HG02678 (cell line): ENCODE measurements around the gene PDS5B.
"Not testable (repeated sequence)": the region's sequence is repeated elsewhere in the genome, so short reads cannot be mapped to it uniquely, and the experiment has no call there.

Source experiments
- ATAC-seq: cut with Tn5 transposase; IDR thresholded peaks from one replicate; pipeline ENCODE4 v1.9.1; 2021; ENCODE audit warnings: mild to moderate bottlenecking, moderate library complexity; ENCODE audit not compliant: unreplicated experiment

PDS5B gene

DNA sequence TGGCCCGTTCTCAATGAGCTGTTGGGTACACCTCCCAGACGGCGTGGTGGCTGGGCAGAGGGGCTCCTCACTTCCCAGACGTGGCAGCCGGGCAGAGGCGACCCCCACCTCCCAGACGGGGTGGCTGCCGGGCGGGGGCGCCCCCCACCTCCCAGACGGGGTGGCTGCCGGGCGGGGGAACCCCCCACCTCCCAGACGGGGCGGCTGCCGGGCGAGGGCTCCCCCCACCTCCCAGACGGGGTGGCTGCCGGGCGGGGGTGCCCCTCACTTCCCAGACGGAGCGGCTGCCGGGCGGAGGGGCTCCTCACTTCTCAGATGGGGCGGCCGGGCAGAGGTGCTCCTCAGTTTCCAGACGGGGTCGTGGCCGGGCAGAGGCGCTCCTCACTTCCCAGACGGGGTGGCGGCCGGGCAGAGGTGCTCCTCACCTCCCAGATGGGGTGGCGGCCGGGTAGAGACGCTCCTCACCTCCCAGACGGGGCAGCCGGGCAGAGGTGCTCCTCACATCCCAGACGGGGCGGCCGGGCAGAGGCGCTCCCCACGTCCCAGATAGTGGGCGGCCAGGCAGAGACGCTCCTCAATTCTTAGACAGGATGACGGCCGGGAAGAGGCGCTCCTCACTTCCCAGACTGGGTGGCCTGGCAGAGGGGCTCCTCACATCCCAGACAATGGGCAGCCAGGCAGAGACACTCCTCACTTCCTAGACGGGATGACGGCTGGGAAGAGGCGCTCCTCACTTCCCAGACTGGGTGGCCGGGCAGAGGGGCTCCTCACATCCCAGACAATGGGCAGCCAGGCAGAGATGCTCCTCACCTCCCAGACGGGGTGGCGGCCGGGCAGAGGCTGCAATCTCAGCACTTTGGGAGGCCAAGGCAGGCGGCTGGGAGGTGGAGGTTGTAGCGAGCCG is 135.1 kb downstream of the PDS5B start:
- not testable (repeated sequence) for ATAC-seq

DNA sequence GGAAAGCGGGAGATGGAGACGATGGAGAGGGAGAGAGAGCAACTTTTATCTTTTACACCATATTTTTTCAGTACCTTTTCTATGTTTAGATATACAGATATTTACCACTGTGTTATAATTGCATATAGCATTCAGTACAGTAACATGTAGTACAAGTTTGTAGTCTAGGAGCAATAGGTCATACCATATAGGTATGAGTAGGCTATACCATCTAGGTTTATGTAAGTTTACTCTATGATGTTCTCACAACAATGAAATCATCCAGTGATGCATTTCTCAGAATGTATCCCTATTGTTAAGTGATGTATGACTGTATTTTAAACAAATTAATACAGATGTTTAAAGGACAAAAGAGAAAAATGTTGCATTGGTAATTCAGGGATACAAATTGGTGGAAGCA is 136.1 kb downstream of the PDS5B start:
- no peak for ATAC-seq

DNA sequence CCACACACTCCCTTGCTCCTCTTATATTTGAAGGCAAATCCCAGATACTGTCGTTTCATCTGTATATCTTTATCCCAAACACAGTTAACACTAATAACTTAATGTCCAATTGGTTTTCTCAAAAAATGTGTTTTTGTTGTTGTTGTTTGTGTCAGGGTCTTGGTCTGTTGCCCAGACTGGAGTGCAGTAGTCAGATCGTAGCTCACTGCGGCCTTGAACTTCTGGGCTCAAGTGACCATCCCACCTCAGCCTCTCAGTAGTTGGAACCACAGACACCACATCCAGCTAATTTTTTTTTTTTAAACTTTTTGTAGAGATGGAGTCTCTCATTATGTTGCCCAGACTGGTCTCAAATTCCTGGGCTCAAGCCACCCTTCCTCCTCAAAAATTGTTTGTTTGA is 137.7 kb downstream of the PDS5B start:
- ATAC-seq = no peak

DNA sequence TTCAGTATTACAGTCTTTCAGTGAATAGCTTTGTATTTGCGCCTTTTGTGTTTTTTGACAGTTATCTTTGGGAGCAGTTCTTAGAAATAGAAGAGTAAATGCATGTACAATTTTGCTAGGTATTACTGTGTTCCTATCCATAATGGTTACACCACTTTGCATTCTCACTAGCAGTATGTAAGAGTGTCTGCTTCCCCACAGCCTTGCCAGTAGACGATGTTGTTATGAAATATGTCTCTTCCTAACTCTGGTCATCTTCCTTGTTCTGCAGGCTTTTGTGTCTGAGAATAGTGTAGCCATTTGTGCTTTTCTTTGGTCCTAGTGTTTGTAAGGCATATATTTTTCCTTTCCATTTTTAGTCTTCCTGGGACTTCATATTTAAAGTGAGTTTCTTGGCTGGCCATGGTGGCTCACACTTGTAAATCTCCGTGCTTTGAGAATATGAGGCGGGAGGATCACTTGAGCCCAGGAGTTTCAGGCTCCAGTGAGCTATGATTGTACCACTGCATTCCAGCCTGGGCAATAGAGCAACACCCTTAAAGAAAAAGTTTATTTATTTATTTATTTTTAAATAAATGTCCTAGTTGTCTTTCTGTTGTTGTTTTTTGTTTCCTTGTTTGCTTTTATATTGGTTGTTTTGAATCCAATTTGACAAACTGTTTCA is 140.3 kb downstream of the PDS5B start:
- ATAC-seq = no peak

DNA sequence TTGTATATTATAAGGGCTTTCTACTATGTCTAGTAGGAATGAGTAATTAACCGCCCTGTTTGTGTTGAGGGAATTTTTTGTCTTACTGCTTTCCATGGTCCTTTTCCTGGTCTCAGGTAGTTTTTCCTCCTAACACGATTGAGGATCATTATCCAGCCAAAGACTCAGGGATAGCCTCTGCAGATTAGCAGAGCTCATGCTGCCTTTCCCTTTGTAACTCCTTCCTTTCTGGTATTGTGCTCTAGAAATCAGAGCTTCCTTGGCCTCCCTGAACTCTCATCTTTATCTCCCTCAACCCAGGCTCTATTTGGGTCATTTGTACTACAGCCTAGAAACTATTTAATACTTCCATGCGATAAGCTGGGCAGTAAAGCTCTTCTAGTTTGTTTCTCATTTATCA is 142.1 kb downstream of the PDS5B start:
- no peak for ATAC-seq

DNA sequence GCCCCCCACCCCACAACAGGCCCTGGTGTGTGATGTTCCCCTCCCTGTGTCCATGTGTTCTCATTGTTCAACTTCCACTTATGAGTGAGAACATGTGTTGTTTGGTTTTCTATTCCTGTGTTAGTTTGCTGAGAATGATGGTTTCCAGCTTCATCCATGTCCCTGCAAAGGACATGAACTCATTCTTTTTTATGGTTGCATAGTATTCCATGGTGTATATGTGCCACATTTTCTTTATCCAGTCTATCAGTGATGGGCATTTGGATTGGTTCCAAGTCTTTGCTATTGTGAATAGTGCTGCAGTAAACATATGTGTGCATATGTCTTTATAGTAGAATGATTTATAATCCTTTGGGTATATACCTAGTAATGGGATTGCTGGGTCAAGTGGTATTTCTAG is 142.8 kb downstream of the PDS5B start:
- not testable (repeated sequence) for ATAC-seq

DNA sequence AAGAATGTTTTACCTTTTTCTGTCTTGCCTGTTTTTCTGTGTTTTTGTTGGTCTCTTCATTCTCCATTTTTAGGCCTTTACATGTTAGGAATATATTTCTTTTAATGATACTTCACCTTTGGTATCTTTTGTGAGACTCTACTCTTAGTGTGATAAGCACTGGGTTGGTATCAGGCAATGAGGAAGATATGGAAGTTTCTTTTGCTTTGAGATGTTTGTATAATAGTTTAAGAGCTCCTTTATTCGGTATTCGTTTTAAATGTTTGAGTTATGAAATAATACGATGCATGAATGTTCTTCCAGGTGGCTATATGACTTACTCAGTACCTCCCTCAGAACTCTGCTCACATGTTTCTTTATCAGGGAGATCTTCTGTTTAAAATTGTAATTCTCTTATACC is 144.8 kb downstream of the PDS5B start:
- ATAC-seq = no peak

DNA sequence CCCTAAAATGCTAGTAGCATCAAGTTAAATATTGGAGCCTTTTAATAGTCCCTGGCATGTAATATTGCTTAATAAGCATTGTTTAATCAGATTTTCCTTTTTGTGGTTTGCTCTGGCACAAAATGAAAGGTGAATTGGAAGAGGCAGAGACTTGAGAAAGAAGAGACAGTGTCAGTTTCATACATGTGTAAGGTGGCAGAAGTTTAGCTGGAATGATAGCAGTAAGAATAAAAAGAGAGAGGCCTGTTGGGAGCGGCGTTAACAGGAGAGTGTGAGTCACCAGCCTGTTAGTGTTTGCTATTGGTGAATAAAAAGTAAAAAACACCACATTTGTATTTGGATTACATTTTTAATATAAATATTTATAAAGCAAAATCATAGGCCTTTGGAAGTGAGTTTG is 145.3 kb downstream of the PDS5B start:
- ATAC-seq = no peak

DNA sequence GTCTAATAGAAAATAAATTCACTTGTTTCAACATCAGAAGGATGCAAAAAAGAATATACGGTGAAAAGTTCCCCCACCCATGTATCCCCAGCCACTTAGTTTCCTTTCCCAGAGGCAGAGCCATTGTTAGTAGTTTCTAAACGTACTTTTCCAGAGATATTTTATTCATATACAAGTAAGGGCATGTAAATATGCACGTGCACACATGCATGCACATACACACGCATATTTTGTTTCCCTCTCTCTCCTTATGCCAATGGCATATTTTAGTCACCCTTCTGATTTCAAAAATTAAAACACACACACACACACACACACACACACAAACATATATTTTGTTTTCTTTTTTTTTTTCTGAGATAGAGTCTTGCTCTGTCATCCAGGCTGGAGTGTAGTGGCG is 147.4 kb downstream of the PDS5B start:
- no peak for ATAC-seq

DNA sequence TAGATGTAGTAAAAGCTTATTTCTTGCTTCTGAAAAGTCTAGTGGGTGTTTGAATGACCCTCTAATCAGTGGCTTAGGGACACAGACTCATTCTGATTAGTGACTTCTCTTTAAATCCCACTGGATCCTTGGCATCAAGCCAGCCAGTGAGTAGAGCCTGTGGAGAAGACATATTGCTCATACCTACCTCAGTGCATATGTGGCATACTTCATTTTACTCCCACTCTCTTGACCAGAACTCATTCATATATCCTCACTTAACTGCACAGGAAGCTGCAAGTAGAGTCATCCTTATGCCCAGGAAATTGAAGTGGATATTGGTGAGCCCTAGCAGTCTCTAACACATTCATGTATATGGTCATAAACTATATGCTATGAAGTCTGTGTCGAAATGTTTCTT is 148.3 kb downstream of the PDS5B start:
- ATAC-seq = no peak

DNA sequence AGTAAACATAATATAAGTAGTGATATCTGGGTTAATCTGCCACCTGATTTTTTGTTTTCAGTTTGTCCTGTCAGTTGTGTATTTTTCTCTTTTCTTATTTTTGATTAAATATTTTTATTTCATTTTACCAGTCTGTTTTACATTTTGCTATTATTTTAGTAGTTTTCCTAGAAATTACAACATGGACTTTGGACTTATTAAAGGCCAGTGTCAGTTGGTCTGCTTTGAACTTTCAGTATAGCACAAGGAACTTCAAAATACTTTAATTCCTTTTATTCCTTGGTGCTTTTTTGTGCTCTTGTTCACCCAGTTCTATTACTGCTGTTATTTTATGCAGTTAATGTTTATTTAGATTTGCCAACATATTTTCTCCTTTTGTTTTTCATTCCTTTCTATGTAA is 149.6 kb downstream of the PDS5B start:
- ATAC-seq = no peak

DNA sequence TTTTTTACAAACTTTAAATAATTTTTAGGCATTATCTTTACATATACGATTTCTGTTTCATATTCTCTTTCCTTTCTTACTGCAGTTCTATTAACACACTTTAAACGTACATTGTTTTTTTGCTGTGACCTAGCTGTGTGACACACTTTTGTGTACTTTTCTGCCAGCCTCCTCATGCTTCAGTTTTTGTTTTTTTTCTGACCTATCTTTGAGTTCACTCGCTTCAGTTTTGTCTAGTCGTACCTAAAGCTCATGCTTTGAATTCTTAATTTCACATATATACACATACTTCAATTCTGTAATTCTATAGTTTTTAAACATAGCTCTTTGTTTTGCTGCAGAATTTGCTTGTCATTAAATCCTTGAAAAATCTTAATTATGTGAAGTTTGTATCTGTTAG is 150.4 kb downstream of the PDS5B start:
- no peak for ATAC-seq

DNA sequence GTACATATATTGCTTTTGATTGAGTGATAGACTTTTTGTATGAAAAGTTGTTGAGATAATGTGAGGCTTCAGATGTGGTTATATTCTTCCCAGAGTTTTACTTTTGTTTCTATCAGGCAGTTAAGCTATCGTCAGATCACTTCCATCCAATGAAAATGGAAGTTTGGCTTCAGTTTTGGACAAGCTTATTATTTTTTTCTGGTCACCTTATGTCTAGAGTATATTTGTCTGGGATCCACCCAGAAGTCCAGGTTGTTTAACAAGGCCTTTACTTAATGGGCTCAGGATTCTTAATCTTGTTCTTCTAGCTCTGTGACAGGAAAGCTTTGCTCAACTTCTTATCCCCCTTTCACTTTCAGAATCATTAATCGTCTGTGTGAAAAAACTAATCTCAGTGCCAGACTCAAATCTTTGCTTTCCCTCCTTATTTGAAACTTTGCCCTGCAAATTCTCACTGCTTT is 150.9 kb downstream of the PDS5B start:
- peak; percentile 70 for ATAC-seq

DNA sequence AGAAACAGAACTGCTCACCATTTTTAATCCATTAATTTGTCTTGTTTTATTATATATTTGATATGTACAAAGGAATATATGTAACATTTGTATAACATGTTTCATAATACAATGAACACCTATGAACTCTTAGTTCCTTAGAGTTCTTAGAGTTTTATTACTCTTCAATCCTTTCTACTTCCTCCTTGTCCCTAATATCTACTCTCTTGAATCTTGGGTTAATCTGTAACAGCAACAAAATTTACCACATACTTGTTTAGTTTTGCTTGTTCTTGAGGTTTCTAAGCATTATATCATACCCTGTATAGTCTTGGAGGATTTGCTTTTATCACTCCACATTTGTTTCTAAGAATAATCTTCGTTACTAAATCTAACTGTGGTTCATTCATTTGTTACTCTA is 151.4 kb downstream of the PDS5B start:
- peak; percentile 54 for ATAC-seq

DNA sequence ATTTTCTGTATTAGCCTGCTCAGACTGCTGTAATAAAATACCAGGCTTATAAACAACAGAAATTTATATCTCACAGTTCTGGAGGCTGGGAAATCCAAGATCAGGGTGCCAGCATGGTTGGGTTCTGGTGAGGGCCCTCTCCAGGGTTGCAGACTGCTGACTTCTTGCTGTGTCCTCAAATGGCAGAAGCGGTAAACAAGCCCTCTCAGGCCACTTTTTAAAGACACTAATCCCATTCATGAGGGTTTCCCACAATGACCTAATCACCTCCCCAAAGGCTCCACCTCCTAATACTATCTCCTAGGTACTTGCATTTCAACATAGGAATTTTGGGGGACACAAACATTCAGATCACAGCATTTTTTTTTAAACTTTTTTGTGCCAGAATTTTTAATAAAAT is 159.3 kb downstream of the PDS5B start:
- ATAC-seq = no peak

DNA sequence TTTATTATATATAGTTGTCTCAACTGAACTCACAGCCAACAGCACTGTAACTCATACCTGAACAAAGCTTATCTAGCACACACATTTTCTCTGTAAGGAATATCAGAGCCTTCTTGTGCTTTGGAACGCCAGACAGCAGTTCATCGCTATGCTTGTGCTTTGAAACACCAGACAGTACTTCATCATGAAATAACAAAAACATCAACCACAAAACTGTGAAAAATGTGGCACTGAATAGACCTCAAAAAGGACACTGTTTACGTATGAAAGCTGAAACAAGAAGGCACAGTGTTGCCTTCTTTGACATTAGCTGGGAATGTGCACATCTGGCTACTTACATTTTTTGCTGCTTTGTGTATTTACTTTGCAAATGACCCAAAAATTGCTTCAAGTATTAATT is 160.2 kb downstream of the PDS5B start:
- no peak for ATAC-seq

DNA sequence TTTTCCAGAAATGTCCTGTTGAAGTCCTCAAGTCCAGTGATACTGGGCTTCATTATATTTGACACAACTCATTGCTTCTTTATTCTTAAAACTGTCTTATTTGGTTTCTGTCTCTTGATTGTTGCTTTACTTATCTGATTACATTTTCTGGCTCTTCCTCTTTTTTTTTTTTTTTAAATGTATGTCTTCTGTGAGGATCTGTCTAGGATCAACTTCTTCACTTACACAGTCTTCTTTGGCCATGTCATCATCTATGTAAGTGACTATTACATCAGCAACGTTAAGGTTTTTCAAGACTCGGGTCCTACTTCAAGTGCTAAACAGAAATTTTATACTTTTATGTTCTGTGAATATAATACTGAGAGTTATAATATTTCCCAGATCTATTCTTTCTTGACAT is 162.1 kb downstream of the PDS5B start:
- no peak for ATAC-seq

DNA sequence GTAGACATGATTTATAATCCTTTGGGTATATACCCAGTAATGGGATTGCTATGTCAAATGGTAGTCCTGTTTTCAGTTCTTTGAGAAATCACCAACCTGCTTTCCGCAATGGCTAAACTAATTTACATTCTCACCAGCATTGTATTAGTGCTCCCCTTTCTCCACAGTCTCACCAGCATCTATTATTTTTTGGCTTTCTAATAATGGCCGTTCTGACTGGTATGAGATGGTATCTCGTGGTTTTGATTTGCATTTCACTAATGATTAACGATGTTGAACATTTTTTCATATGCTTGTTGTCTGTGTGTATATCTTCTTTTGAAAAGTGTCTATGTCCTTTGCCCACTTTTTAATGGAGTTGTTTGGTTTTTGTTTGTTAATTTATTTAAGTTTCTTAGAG is 165.1 kb downstream of the PDS5B start:
- ATAC-seq = no peak

DNA sequence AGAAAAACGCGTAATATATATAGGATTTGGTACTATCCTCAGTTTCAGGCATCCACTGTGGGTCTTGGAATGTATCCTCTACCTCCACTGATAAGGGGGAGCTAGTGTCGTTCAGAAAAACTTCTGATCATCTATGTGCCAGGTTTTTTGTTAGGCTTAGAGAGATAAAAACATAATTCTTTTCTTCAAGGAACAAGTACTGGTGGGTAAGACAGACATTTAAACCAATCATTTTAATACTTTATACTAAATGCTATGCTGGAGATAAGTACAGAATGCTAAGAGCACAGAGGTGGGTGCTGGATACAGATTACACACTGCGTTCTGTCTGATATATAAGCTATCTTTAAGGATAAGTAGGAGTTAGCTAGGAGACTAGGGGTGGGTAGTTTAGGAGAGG is 166.1 kb downstream of the PDS5B start:
- ATAC-seq = no peak

DNA sequence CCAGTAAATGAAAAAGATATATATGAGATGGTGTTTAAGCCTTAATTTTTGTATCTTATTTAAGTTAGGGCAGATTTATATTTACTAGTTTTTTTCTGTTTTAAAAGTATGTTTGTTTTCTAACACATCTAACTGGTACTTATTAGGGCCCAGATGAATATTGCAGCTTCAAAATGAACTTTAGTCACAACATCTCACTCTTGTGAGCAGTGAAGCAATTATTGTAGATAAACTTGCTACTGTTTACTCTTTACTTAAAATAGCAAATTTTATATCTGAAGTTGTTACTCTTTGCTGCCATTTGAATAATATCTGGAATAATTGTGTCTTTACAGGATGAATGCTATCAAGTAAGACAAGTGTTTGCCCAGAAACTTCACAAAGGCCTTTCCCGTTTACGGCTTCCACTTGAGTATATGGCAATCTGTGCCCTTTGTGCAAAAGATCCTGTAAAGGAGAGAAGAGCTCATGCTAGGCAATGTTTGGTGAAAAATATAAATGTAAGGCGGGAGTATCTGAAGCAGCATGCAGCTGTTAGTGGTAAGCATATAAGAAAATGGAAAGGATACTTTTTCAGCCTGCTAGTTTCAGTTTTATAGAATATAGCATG is 166.8 kb downstream of the PDS5B start:
- ATAC-seq = no peak

DNA sequence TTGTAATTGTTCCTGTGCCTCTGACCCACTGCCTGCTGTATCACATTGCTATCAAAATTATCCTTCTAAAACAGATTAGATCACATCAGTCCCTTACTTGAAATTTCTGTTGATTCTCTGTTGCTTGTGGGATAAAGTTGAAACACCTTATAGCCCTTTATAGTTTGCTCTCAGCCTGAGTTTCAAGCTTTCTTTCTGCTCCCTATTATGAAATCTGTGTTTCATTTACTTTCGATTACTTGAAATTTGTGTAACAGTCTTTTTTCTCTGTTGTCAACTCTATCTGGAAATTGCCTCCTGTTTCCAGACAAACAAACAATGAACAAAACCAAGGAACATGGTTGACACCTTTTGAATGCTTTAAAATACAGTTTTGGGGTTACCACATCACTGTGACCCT is 167.9 kb downstream of the PDS5B start:
- ATAC-seq = no peak

DNA sequence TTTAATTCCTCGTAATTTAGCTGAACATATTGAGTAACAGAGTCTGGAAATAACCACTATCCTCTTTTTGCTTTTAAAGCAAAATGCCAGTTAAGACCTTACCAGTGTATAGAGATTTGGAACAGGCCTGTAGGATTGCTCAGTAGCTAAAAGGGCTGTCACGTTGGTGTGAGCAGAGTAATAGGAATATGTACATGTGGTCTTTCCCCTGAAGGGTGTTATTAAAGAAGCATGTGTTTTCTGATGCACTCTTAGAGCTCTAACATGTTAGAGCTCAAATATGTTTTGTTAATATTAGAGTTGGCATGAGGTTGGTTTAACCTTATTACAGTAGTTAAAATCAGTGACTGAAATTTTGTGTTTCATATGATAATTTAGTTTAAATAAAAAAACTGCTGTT is 172.9 kb downstream of the PDS5B start:
- no peak for ATAC-seq
